HS-27A (cell line): ENCODE results near the gene MRTFA.
"Not testable (repeated sequence)": the region's sequence is repeated elsewhere in the genome, so short reads cannot be mapped to it uniquely, and the experiment has no call there.

Experiments used
- DNase-seq: peaks from one replicate; pipeline ENCODE4 v3.0.0-alpha.2; 2012; ENCODE audit warnings: low read depth, missing footprints

MRTFA gene

DNA sequence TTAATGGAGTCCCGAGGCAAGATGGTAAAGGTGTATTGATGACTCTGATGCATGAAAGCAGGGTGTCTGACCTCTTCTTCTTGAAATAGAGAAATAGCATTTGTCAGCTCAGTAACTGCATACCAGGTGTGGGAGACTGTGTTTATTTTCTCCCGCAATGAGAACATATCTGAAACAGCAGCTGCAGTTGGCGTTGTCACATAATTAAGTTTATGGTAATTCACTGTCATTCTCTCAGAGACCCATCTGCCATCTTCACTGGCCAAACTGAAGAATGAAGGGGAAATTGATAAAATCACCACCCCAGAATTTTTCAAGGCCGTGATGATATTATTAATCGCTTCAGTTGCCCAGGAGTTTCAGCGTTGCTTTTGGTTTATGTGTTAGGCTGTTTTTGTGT, 22.6 kb upstream of the MRTFA start:
- DNase-seq = no peak

GRCh38 chr22:40656651-40657050, 20.1 kb upstream of the MRTFA start:
- DNase-seq = not testable (repeated sequence)

- DNase-seq = not testable (repeated sequence)
Measured at GRCh38 chr22:40655941-40656340, 19.4 kb upstream of the MRTFA start.

DNA sequence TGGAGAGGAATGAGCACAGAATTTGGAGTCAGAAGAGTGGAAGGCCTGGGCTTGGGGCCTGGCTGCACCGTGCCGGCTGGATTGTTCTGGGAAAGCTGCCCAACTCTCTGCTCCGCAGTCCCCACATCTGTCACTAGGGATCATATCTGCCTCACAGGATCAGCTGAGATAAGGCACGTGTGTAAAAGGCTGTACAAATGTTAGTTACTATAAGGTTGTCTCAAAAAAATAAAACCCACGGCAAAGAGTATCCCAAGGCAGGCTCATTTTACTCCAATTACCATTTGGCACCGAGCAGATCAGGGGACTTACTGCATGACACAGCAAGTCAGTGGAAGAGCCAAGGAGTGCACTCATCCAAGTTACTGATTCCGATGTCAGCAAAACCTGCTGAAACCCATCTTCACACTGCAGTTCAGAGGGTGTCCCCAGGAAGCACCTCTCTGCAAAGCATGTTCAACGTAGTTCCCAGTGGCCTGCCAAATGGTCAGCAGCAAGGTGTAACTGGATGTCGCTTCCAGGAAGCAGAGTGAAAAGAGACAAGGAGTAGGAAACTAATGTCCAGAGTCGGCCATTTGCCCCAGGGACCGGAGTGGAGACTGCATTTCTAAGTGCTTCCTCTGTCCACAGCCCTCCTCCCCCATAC, 18.1 kb upstream of the MRTFA start:
- DNase-seq = no peak

GRCh38 chr22:40653361-40653760, 16.8 kb upstream of the MRTFA start:
- no peak for DNase-seq

DNA sequence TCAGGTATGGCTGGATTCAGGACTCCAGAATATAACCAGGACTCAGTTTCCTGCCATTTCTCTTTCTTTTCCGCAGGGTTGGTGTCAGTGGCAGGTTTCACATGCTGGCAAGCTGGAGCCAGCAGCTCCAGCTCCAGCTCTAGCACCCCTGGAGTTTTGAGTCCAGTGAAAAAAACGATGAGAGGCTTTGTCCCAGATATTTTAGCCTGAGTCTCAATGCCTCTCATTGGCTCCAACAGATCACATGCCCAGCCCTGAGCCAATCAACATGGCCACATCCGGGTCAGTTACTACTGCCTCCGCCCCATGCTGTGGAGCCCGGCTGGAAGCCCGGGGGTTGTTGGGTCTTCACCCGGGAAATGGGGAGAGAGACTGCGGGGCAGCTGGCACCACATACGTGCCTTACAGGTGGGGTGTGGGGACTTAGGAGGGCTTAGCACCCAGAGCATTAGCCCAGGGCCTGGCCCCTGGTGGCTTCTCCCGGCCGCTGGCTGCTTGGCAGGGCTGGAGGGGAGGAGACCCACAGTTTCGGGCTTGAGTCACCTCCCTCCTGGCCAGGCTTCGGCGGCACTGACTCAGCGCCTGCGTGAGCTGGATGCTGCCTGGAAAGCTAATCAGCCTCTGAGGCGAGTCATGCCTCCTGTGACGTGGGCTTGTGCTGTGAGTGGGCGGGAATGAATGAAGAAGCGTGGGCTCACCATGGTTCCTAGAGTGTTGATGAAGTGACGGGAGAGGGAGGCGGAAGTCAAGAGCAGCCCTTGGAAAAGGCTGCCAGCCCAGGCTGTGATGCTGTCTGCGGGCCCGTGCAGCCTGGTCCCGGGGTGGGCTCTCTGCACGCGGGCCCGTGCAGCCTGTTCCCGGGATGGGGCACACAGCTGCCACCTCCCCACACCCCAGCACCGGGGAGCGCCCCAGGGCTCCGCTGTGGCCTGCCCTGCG, 15.3 kb upstream of the MRTFA start:
- peak; percentile 92 for DNase-seq

DNA sequence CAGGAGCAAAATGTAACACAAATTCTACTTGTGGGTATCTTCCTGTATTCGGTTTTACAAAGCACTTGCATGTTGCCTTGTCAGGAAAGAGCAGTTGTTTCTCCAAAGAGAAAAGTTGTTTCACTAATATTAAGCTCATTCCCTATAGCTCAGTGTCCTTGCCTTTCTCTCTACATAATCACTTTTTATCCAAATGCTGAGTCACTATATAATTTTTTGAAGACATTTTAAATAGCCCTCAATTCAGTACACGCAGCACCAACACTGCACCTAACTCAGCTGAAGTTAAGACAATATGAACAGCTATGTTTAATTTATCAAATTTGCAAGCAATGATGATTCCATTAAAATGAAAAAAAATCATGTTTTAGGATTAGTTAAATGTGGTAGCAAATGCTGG, 14.5 kb upstream of the MRTFA start:
- no peak for DNase-seq

DNA sequence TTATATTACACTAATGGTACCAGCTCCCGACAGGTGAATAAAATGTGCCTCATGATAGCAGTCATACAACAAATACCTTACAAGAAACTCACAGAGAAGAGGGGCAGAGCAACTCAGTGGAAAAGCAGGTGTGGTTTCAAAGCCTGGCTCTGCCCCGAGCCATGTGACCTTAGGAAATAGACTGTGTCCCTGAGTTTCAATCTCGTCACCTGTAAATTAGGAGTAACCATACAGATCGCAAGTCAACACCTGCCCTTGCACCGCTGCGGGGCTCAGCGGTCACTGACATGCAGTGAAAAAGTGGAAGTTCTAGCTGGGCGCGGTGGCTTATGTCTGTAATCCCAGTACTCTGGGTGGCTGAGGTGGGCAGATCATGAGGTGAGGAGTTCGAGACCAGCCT, 11.9 kb upstream of the MRTFA start:
- no peak for DNase-seq

DNA sequence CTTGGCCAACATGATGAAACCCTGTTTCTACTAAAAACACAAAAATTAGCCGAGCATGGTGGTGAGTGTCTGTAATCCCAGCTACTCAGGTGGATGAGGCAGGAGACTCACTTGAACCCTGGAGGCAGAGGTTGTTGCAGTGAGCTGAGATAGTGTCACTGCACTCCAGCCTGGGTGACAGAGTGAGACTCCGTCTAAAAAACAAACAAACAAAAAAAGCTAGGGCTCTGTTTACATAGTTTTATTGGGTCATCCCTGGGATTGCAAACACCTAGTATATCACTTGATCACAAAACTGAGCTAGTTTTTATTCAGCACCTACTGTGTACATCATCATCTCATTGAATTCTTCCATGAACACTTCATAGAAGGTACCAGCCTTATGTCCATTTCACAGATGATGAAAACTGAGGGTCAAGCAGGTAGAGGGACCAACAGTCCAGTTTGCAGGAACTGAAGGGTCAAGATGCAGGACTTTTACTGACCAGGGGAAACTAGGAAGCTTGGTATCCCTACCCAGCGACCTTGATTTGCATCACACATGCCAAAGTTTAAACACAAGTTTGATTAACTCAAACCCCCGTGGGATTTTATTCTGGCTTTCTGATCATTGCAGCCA, 9.2 kb upstream of the MRTFA start:
- DNase-seq = no peak

- no peak for DNase-seq
Measured at GRCh38 chr22:40642316-40642715, 5.8 kb upstream of the MRTFA start.

DNA sequence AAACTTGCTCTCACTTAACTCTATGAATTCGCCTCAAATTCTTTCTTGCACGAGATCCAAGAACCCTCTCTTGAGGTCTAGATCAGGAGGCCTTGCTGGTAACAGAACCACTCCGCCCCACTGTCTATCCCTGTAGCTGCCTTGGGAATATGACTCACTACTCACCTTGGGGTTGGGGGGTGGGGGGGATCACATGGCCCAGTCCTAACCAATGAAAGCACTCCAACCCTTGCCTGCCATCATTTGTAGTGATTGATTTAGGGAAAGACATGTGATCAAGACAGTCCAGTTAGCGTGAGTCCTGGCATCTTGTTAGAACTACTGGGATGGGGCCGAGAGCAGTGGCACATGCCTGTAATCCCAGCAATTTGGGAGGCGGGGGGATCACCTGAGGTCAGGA, 4.8 kb upstream of the MRTFA start:
- DNase-seq = no peak

DNA sequence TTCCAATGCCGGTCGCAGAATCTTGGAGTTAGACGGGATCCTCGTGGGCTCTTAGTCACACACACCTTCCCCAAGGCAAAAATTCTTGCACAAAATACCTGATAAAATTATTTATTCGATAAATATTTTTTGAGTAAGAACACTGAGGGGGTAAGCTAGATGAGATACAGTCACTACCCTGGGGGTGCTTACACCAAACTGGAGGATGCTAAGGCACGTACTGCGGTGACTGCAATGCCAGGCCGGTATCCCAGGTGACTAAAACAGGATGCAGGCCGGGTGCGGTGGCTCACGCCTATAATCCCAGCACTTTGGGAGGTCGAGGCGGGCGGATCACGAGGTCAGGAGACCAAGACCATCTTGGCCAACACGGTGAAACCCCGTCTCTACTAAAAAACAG, 1.7 kb upstream of the MRTFA start:
- DNase-seq = no peak

GRCh38 chr22:40637183-40638150, 948 bp upstream of the MRTFA start:
- DNase-seq = no peak

GRCh38 chr22:40635940-40636379, 559 bp downstream of the MRTFA start:
- DNase-seq = no peak

GRCh38 chr22:40635043-40635939, 1.2 kb downstream of the MRTFA start:
- no peak for DNase-seq

- DNase-seq = no peak
Measured at GRCh38 chr22:40634119-40634903, 2.2 kb downstream of the MRTFA start.

- DNase-seq = no peak
Measured at GRCh38 chr22:40633036-40633435, 3.5 kb downstream of the MRTFA start.

DNA sequence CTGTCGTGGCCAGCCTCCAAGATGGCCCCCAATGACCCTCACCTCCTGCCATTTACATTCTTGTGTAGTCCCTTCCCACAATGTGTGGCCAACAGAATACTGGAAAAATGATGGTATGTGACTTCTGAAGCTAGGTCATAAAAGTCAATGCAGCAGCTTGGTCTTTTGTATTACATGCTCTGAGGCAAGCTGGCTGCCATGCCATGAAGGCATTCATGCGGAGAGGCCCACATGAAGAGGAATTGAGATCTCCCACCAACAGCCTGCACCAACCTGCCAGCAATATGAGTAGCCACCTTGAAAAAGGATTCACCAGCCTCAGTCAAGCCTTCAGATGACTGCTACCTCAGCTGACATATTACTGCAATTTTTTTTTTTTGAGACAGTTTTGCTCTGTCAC, 4.6 kb downstream of the MRTFA start:
- no peak for DNase-seq

DNA sequence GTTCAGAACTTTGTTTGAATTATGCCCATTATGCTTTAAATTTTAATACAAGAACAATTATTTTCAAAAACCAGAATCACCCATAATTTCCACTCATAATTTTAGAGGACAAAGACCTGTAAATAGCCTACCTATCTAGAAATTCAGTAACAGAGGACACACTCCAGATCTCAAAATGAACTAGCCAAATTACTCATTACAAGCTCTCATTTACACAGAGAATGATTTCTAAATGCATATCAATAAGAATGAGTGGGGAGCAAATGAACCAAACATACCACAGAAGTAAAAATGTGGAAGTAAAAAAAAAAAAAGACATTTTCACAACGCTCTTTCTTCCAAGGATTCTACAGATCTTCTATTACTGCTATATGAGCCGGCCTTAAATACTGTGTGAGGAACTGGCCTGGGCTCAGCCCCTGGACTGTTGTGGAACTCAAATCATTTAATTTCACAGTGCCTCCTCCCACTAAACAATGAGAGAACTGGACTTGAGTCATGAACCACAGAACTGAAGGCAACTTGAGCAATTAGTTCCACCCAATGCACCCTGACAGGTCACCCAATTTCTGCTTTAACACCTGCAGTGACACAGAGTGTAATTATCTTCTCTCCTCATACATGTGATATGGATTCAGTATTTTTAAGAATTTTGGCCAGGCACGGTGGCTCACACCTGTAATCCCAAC, 8.0 kb downstream of the MRTFA start:
- DNase-seq = no peak
